PC-9 (cell line): ENCODE data around the gene MYO5A. TPM values are rescaled to one million over a fixed set of nuclear protein-coding genes. Genes with fewer than 3 reads are reported as not detected.
"Not testable (repeated sequence)": the region's sequence is repeated elsewhere in the genome, so short reads cannot be mapped to it uniquely, and the experiment has no call there.

Experiments used
- BruUV-seq: library from RNA; stranded (reverse); fragments of 400-500 nt; replicated peaks from 2 replicates; lab custom pipeline; 2021; lab: Mats Ljungman, UMichigan
- CTCF ChIA-PET: fragments of 300-600 bp; sonication (Branson Sonifier 250); formaldehyde crosslinking; loops from one replicate; lab custom pipeline; 2022; ENCODE audit warnings: antibody characterized with exemption; lab: Charles Lee
- POLR2A ChIA-PET: fragments of 300-600 bp; sonication (Branson Sonifier 250); formaldehyde crosslinking; loops from one replicate; lab custom pipeline; 2022; ENCODE audit warnings: antibody characterized with exemption; ENCODE audit not compliant: unreplicated experiment; lab: Charles Lee
- DNase-seq, 2 experiments: peaks; one replicate each; pipeline versions ENCODE4 v3.0.0 to v3.0.0-alpha.2; 2015 to 2022; ENCODE audit warnings: mixed read lengths in 1 of 2
- H2AFZ ChIP-seq: fragments of 200-600 bp; sonication (generic); 2 replicates; pipeline ENCODE4 v1.8.1; 2017; ENCODE audit warnings: antibody characterized with exemption
- H3F3A ChIP-seq: fragments of 200-600 bp; sonication (generic); 2 replicates; pipeline ENCODE4 v1.8.1; 2017; ENCODE audit warnings: antibody characterized with exemption, mild to moderate bottlenecking, low read depth; ENCODE audit not compliant: insufficient read depth
- H3K27ac ChIP-seq: fragments of 200-600 bp; sonication (generic); 2 replicates; pipeline ENCODE4 v1.6.1; 2016; ENCODE audit warnings: mixed run types
- H3K27me3 ChIP-seq: fragments of 200-600 bp; sonication (generic); 2 replicates; pipeline ENCODE4 v1.6.1; 2016; ENCODE audit warnings: low read depth, mixed run types; ENCODE audit not compliant: insufficient read depth
- H3K36me3 ChIP-seq: fragments of 200-600 bp; sonication (generic); 2 replicates; pipeline ENCODE4 v1.6.1; 2016; ENCODE audit warnings: low read depth, mixed run types
- H3K4me1 ChIP-seq: fragments of 200-600 bp; sonication (generic); replicated peaks from 2 replicates; pipeline ENCODE4 v1.6.1; 2016; ENCODE audit warnings: mixed run types; ENCODE audit not compliant: insufficient read depth
- H3K4me2 ChIP-seq: fragments of 200-600 bp; sonication (generic); 2 replicates; pipeline ENCODE4 v1.6.1; 2017; ENCODE audit warnings: mixed run types
- H3K4me3 ChIP-seq: fragments of 200-600 bp; sonication (generic); 2 replicates; pipeline ENCODE4 v1.6.1; 2016; ENCODE audit warnings: mixed run types
- H3K79me2 ChIP-seq: fragments of 200-600 bp; sonication (generic); 2 replicates; pipeline ENCODE4 v1.6.1; 2017; ENCODE audit warnings: low read depth, mixed run types
- H3K9me2 ChIP-seq: fragments of 200-600 bp; sonication (generic); 2 replicates; pipeline ENCODE4 v1.8.1; 2017; ENCODE audit warnings: mild to moderate bottlenecking; ENCODE audit not compliant: insufficient read depth
- H3K9me3 ChIP-seq: fragments of 200-600 bp; sonication (generic); 2 replicates; pipeline ENCODE4 v1.8.1; 2016; ENCODE audit warnings: low read depth; ENCODE audit not compliant: insufficient read depth
- H4K20me1 ChIP-seq: fragments of 200-600 bp; sonication (generic); 2 replicates; pipeline ENCODE4 v1.8.1; 2017; ENCODE audit not compliant: insufficient read depth
- EZH2 ChIP-seq: fragments of 200-600 bp; sonication (generic); IDR thresholded peaks from 2 replicates; pipeline ENCODE4 v1.8.0; 2017; ENCODE audit warnings: antibody characterized with exemption, low read depth
- intact Hi-C: fragments of 100-400 bp; cut with micrococcal nuclease; formaldehyde crosslinking; loops from one replicate; pipeline ENCODE4 v1.10.0; 2022; ENCODE audit not compliant: unreplicated experiment
- total RNA-seq: library from RNA; stranded (reverse); gene quantifications from 2 replicates; pipeline ENCODE4 v1.2.3, GENCODE V29; 2021
- TF ChIP-seq, protein P1 (sequence below): fragments of 200-600 bp; sonication (generic); conservative IDR thresholded peaks from 2 replicates; pipeline ENCODE4 v1.6.1; 2017; ENCODE audit warnings: mixed run types, antibody characterized with exemption, mild to moderate bottlenecking, moderate library complexity

MYO5A gene
- total RNA-seq, 1 experiment from 2014 or later = 10.7 TPM

DNA sequence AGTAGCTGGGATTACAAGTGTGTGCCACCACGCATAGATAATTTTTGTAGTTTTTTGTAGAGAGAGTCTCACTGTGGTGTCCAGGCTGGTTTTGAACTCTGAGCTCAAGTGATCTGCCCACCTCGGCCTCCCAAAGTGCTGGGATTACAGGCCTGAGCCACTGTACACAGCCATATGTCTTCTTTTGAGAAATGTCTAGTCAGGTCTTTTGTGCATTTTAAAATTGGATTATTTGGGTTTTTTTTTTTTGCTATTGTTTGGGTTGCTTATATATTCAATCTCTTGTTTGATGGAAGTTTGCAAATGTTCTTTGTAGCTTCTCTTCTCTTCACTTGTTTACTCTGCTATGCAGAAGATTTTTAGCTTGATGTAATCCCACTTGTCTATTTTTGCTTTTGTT, 46.4 kb upstream of the MYO5A start:
- TF ChIP-seq EZH2 = no peak
- TF ChIP-seq, protein P1, sequence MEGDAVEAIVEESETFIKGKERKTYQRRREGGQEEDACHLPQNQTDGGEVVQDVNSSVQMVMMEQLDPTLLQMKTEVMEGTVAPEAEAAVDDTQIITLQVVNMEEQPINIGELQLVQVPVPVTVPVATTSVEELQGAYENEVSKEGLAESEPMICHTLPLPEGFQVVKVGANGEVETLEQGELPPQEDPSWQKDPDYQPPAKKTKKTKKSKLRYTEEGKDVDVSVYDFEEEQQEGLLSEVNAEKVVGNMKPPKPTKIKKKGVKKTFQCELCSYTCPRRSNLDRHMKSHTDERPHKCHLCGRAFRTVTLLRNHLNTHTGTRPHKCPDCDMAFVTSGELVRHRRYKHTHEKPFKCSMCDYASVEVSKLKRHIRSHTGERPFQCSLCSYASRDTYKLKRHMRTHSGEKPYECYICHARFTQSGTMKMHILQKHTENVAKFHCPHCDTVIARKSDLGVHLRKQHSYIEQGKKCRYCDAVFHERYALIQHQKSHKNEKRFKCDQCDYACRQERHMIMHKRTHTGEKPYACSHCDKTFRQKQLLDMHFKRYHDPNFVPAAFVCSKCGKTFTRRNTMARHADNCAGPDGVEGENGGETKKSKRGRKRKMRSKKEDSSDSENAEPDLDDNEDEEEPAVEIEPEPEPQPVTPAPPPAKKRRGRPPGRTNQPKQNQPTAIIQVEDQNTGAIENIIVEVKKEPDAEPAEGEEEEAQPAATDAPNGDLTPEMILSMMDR = no peak
- no peaks in the 10 kb centered on the region for H3K9me2 ChIP-seq
- CTCF ChIA-PET = interaction anchor here (0.6 kb wide), 1 partner anchor 930 kb away, joined by 3 read pairs; no protein-coding TSS in a partner anchor
- no peaks in the 10 kb centered on the region for H3K27me3 ChIP-seq
- H2AFZ ChIP-seq = no peak overlapping the region
- H3K4me2 ChIP-seq = no peak overlapping the region
- no peaks in the 10 kb centered on the region for H3K36me3 ChIP-seq
- no peaks in the 10 kb centered on the region for H3F3A ChIP-seq
- no peaks in the 10 kb centered on the region for H3K4me1 ChIP-seq
- BruUV-seq = no TSS peak
- no peak overlapping the region for H3K27ac ChIP-seq
- POLR2A ChIA-PET = no interaction called here
- intact Hi-C loops = no loop called here
- H4K20me1 ChIP-seq = no peaks in the 10 kb centered on the region
- no peak overlapping the region for H3K4me3 ChIP-seq
- DNase-seq = no peak
- H3K9me3 ChIP-seq = no peaks in the 10 kb centered on the region
- no peaks in the 10 kb centered on the region for H3K79me2 ChIP-seq

DNA sequence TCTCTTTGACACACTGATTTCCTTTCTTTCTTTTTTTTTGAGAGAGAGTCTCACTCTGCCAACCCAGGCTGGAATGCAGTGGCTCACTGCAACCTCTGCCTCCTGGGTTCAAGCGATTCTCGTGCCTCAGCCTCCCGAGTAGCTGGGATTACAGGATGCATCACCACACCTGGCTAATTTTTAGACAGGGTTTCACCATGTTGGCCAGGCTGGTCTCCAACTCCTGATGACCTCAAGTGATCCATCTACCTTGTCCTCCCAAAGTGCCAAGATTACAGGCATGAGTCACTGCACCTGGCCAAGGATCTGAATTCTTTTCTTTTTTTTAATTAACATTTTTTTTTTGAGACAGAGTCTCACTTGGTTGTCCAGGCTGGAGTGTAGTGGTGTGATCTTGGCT, 45.9 kb upstream of the MYO5A start:
- H3K79me2 ChIP-seq, H3K4me2 ChIP-seq, POLR2A ChIA-PET, H3K36me3 ChIP-seq, H2AFZ ChIP-seq, H3K27ac ChIP-seq, intact Hi-C loops, DNase-seq, H3K9me2 ChIP-seq, BruUV-seq, H3K4me3 ChIP-seq, H3K4me1 ChIP-seq, H3K9me3 ChIP-seq, H4K20me1 ChIP-seq, H3F3A ChIP-seq, H3K27me3 ChIP-seq: not testable (repeated sequence)
- CTCF ChIA-PET = interaction anchor here (0.6 kb wide), 1 partner anchor 930 kb away, joined by 3 read pairs; no protein-coding TSS in a partner anchor

DNA sequence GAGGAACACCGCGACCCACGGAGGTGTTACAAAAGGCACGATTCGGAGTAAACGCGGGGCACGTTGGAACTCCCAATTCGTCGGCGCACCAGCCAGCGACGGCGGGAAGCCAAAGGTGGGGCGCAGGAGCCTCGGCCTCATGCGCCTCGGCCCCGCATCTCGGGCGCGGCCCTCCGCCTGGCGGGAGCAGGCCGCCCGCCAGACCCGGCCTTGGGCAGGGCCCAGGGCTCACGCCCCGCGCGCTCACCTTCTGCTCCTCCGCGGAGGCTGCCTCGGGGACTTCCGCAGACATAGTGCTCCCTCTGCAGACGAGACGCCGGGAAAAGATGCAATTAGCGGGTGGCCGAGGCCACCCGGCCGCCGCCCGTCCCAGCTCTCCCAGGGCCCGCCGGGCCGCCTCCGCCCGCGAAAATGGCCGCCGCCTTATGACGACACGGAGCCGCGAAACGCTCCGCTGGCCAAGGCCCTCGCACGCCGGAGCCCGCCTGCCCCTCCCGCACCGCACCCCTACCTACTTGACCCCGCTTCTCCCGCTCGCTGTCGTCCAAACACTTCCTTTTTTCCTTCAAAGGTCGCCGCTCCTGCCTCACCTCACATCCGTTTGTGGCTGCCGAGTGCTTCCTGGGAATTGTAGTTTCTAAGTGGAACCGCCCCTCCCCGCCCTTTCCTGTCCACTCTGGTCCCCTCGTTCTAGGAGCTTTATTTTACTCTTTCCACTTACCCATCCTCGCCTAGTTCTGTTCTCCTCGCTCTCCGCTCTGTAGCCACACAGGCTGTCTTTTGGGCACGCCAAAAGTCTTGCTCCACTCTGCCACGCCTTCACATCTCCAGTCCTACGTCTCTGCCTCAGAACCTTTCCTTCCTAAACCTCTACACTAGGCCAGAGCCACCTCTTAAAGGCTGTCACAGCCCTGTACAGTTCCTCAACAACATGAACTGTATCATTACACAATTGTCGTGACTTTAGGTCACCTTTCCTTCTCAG, 40.2 kb upstream of the MYO5A start, which contains the start of gene ARPP19:
Gene ARPP19 (minus strand): TSS at position 430 of the 985 bp plus-strand sequence. CDS start 138 bp downstream, at position 292.
- intact Hi-C loops = loop anchor here (1.0 to 10.0 kb wide), 5 partner anchors 110 to 312 kb away; partner anchors contain the start of gene ATOSA
- no peak for TF ChIP-seq EZH2
- TF ChIP-seq, protein P1 = no peak
- H3F3A ChIP-seq = no peaks in the 10 kb centered on the region
- no peaks in the 10 kb centered on the region for H3K9me2 ChIP-seq
- H3K9me3 ChIP-seq = no peaks in the 10 kb centered on the region
- H4K20me1 ChIP-seq = peaks cover 38% of the 10 kb centered on the region
- H2AFZ ChIP-seq = peak within 1 kb of the TSS; percentile 85
- DNase-seq = peak; percentile 77 to 88
- H3K79me2 ChIP-seq = peaks cover 48% of the 10 kb centered on the region
- peak within 1 kb of the TSS; percentile 94 for H3K4me3 ChIP-seq
- POLR2A ChIA-PET = interaction anchor here (0.6 kb wide), 2 partner anchors 307 to 1042 kb away, joined by 7 to 8 read pairs; no protein-coding TSS in a partner anchor
- peak within 1 kb of the TSS; percentile 84 for H3K27ac ChIP-seq
- BruUV-seq = no TSS peak
- H3K27me3 ChIP-seq = no peaks in the 10 kb centered on the region
- H3K4me2 ChIP-seq = peak within 1 kb of the TSS; percentile 98
- H3K36me3 ChIP-seq = no peaks in the 10 kb centered on the region
- CTCF ChIA-PET = no interaction called here
- H3K4me1 ChIP-seq = peaks cover 15% of the 10 kb centered on the region
